Stimulated activated CD4-positive, alpha-beta T cell treated with anti-CD3 and anti-CD28 coated beads, Interleukin-4, amount 100 ng/mL, for 24 hours (primary cell): Measurements from ENCODE around the gene DIAPH2.
"Not testable (repeated sequence)": the region's sequence is repeated elsewhere in the genome, so short reads cannot be mapped to it uniquely, and the experiment has no call there.

Experiments used
- DNase-seq: peaks from one replicate; pipeline ENCODE4 v3.0.0-alpha.2; 2020

DIAPH2 gene

DNA sequence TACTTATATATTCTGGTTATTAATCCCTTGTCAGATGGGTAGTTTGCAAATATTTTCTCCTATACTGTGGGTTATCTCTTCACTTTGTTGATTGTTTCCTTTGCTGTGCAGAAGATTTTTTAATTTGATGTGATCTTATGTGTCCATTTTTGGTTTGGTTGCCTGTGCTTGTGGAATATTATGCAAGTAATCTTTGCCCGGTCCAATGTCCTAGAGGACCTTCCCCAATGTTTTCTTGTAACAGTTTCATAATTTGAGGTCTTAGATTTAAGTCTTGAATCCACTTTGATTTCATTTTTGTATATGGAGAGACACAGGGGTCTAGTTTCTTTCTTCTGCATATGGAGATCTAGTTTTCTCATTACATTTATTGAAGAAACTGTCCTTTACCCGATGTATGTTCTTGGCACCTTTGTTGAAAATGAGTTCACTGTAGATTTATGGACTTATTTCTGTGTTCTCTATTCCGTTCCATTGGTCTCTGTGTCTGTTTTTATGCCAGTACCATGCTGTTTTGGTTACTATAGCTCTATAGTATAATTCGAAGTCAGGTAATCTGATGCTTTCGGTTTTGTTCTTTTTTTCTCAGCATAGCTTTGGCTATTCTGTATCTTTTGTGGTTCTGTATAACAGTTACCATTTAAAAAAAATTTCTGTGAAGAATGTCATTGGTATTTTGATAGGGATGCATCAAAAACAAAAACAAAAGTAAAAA is 34.7 kb downstream of the DIAPH2 start:
- no peak for DNase-seq

- no peak for DNase-seq
Observed at GRCh38 chrX:96721354-96721753, 36.7 kb downstream of the DIAPH2 start.

DNA sequence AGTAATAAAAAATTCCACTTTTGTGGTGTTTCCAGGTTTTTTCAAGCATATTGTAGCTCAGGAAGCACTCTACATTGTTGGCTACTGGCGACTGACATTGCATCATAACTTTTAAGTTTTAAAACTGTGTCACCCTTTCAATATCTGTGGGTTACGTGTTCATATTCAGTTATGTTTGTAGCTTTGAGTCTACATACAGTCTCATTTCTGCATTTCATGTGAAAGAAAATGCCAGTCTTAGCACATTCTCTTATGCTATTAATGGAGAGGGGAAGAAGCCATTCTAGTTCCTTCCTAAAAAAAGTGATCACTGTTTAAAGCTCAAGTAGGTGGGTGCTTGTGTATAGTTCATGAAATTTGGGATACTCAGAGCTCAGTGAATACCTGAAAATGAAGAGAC is 38.1 kb downstream of the DIAPH2 start:
- DNase-seq, result no peak

DNA sequence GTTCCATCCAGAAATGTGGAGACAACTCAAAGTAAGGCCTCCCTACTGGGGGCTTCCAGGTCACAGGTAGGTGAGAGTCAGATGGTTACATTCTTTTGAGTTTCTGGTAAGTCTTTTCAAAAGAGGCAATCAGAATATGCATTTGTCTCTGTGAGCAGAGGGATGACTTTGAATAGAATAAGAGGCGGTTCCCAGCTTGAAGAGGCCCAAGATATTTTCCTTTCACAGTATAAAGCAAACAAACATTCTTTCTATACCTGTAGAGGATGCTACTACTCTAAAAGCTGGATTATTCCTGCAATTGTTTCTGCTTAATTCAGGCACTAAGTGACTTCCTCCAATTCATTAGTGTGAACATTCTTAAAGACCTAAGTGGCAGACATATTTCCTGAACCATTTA is 44.4 kb downstream of the DIAPH2 start:
- DNase-seq, result no peak

- DNase-seq, result no peak
Observed at GRCh38 chrX:96729868-96730643, 45.4 kb downstream of the DIAPH2 start.

DNA sequence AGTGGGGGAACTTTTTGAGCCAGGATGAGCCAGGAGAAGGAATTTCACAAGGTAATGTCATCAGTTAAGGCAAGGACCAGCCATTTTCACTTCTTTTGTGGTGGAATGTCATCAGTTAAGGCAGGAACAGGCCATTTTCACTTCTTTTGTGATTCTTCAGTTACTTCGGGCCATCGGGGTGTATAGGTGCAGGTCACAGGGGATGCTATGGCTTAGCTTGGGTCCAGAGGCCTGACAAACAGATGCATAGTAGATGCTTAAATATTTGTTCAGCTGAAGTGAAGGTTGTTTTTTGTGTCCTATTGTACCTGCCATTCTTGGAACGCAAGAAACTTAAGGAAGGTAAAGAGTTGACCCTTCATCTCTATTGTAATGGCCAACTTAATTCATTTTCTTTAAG is 46.4 kb downstream of the DIAPH2 start:
- not testable (repeated sequence) for DNase-seq

GRCh38 chrX:96743367-96744073 is 58.9 kb downstream of the DIAPH2 start:
- no peak for DNase-seq

DNA sequence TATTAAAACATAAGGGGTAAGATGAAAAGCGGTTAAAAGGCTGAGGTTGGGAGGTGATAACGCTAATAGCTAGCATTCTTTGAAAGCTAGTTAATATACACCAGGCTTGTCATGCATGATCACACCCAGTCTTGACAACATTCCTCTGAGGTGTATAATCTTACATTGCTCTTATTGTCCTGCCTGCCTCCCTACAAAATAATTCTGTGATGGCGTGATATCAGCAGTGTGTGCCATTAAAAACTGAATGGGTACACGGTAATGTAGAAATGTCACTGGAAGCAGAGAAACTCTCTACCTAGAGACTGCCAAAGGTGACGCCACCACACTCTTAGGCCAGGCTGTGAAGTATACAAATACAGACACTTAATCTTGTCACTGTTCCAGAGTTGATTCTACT is 68.1 kb downstream of the DIAPH2 start:
- no peak for DNase-seq

DNA sequence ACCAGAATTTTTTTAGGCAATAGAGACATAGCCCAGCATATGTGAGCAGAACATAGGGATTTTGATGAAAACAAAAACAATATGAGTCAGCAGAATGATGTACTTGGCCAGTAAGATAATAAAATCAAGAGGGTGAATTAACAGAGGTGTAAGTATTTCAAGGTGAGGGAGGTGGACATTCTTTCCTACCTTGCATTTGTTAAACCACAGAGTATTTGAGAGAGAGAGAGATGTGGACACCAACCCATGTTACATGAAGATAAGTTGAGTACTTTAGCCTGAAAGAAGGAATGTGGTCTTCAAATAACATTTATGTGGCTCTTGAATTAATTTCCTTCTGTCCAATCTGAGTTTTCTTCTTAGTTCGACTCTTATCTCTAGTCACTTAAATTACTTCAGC is 68.6 kb downstream of the DIAPH2 start:
- DNase-seq, result no peak

DNA sequence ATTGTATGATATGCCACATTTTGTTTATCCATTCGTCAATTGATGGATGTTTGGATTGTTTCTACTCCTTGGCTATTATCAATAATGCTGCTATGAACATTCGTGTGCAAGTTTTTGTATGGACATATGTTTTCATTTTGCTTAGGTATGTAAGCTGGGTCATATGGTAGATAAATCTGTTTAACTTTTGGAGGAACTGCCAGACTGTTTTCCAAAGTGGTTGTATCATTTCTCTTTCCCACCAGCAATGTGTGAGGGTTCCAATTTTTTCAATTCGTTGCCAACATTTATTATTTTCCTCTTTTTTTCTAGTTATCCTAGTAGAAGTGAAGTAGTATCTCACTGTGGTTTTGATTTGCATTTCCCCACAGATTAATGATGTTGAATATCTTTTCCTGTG is 71.8 kb downstream of the DIAPH2 start:
- DNase-seq, result no peak

DNA sequence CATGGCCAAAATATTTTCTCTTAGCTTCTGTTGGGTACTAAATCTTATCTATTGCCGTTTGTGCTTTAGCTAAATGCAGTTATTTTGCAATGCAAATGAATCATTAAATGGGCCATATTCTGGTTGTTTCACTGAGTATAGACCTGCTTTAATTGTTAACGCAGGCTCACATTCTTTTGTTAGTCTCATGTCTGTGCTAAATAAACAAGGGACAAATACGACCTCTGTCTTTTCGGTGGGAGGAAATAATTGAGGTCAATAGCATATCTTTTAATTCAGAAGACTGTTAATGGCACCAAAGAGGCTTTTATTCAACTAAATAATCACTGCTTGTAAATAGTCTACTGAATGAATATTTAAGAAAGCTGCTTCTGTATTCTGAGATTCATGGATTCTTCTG is 76.9 kb downstream of the DIAPH2 start:
- DNase-seq, result no peak

DNA sequence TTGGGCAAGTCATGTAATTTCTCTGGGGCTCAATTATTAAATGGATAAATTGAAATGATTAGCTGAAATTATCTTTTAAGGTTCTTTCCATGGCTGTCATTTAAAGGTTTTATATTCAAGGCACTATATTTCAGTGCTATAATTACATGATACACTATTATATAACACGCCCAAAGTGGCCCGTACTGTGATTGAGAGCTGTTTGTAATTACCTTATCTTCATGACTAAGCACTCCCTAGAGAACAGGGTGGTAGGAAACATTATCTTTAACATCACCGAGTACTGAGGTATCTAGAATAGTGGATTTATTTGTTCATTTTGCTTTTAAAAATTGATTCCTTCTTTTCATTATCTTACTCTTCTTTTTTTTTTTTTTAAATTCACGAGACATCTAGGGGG is 79.0 kb downstream of the DIAPH2 start:
- DNase-seq, result no peak

DNA sequence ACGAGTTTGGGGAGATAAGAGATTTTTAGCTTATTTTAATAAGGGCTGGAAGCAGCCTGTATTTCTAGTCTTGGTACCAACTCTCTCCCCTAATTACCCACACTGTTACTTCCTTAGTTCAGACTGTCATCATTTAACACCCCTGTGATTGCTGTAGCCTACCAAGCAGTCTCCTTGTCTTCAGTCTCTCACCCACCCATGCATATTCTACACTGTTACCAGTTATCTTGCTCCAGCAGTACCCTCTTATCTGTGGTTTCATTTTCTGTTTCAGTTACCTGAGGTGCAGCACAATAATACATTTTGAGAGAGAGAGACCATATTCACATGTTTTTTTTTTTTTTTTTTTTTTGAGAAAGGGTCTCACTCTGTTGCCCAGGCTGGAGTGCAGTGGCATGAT is 80.2 kb downstream of the DIAPH2 start:
- no peak for DNase-seq

DNA sequence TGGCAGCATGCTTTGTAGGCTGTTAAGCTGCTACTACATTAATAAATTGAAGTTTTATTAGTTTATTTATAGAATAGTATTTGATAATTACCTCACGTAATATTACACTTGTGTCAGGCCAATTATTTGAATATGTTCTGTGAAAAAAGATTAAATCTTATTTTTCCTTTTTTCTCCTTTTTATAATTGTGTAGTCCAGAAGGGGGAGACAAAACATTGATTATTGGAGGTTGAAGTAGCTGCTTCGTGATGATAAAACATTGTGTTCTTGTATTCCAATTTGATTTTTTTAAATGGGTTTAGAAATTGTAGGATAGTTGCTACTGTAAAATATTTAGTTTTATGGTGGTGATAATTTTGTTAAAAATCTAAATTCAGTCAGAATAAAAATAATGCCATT is 85.7 kb downstream of the DIAPH2 start:
- DNase-seq, result no peak

DNA sequence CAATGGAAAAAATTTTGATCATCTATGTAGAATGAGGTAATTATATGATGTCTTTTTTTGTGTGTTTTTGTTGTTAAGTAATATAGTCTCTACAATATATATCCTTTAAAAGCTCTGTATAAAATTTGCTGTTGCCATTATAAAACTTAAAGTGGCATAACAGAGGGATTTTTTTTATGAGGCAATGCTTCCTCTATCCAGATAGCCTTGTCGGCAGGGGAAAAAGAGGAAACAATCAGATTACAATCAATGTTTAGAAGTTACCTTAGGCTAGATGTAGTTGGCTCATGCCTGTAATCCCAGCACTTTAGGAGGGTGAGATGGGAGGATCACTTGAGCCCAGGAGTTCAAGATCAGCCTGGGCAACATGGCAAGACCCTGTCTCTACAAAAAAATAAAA is 86.8 kb downstream of the DIAPH2 start:
- no peak for DNase-seq

- DNase-seq, result no peak
Observed at GRCh38 chrX:96774116-96774515, 89.5 kb downstream of the DIAPH2 start.

DNA sequence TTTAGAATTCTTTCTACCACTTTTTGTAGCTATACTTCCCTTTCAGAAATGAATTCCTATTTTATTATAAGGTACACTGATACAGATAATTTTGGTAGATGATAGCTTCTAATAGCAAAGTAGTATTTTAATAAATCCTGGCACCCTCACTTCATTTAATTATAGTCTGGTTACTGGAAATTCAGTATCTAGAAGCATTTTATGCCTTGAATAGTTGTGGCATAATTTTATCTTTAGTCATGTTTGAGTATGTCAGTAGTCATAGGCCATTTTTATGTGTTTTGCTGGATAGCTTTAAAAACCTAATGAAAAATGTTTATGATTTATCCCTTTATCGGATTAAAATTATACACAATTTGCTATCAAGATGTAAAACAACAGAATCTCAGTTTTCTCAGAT is 92.3 kb downstream of the DIAPH2 start:
- DNase-seq, result no peak

GRCh38 chrX:96791559-96791958 is 106.9 kb downstream of the DIAPH2 start:
- no peak for DNase-seq

- no peak for DNase-seq
Observed at GRCh38 chrX:96792047-96792446, 107.4 kb downstream of the DIAPH2 start.

DNA sequence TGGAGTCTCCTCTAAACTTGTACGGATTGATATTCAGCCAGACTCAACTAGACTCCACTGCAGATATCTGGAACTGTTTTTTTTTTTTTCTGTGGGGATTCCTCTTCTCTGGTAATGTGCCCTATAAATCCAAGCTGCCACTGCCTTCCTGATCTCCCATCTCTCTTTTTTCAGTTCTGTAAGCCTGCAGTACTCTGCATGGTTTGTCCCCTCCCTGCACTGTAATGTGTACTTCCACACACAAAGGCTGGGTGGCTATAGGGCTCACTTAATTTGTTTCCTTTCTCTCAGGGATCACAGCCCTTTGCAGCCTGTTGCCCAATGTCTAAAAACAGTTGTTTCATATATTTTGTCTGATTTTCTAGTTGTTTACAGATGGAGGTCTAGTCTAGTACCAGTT is 114.3 kb downstream of the DIAPH2 start:
- no peak for DNase-seq

DNA sequence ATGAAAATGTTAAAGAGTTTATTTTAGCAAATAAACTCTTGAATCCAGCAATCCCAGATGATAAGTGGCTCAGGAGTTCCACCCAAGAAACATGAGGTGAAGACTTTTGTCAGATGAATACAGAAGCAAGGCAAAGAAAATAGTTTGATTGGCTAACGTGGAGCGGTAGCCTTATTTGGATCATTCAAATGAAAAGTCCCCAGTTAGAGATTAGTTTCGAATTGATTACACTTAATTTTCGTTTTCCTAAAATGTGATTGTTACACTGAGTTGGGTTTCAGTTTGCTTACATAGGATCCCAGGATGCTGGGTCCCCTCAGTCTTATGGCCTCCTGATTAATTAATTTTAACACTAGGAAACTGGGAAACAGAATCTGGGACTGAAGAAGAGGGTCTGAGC is 122.7 kb downstream of the DIAPH2 start:
- no peak for DNase-seq

DNA sequence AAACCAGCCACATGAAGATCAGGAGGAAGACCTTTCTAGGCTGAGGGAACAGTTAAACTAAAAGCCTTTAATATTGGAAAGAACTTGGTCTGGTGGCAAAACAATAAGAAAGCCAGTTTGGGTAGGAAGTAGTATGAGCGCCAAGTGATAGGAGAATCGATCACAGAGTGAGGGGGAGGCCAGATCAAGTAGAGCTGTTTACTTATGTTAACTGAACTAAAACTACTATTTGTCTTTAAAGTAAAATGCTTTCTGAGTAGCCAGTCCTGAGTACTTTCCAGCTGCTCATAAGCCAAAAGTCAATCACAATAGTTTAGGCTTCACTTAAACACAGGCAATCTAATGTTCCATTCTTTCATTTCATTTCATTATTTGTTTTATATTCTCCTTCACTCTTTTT is 136.3 kb downstream of the DIAPH2 start:
- DNase-seq, result no peak

DNA sequence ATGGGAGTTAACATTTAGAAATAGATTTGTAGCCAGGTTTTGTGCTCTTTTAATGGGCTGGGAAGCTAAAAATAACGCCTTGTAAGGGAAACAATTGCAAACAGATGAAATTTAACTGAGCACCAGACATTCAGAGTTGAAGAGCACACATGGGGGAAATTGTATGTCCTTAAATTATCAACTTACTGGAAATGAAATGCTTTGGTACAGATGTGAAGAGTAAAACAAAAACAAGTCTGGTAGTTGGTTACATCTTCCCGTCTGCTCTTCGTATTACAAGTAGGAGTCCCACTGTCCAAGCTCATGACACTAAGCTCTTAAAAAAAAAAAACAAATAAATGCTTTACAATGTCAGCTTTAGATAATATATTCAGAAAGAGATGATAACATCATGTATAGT is 139.5 kb downstream of the DIAPH2 start:
- DNase-seq, result no peak

- no peak for DNase-seq
Observed at GRCh38 chrX:96833333-96833732, 148.7 kb downstream of the DIAPH2 start.
